SU-DHL-6 (cell line): Measurements from ENCODE around the gene MAB21L4.

Source experiments
- H2AFZ ChIP-seq: fragments of 200-600 bp; sonication (generic); 2 replicates; pipeline ENCODE4 v1.6.1; 2014; ENCODE audit warnings: low read depth, mild to moderate bottlenecking, moderate library complexity, mixed read lengths, antibody characterized with exemption, low read length; ENCODE audit not compliant: severe bottlenecking
- H3F3A ChIP-seq: fragments of 200-600 bp; shearing (Covaris generic); 2 replicates; pipeline ENCODE4 v1.6.0; 2016; ENCODE audit warnings: antibody characterized with exemption, mild to moderate bottlenecking; ENCODE audit not compliant: insufficient read depth
- H3K27ac ChIP-seq: fragments of 200-600 bp; sonication (generic); 2 replicates; pipeline ENCODE4 v1.5.1; 2016; ENCODE audit warnings: low read depth, mild to moderate bottlenecking, low read length, moderate library complexity, mixed read lengths
- H3K27me3 ChIP-seq: fragments of 200-600 bp; sonication (generic), shearing (Covaris generic); 2 replicates; pipeline ENCODE4 v1.6.0; 2014; ENCODE audit warnings: mild to moderate bottlenecking, low read length
- H3K36me3 ChIP-seq: fragments of 200-600 bp; sonication (generic); 2 replicates; pipeline ENCODE4 v1.6.1; 2014; ENCODE audit warnings: mild to moderate bottlenecking, low read length, mixed read lengths
- H3K4me2 ChIP-seq: fragments of 300-600, 200-600 bp; shearing (Covaris generic), sonication (generic); 2 replicates; pipeline ENCODE4 v1.6.0; 2014; ENCODE audit warnings: low read length, low read depth, mild to moderate bottlenecking; ENCODE audit not compliant: poor library complexity, severe bottlenecking
- H3K4me3 ChIP-seq: fragments of 200-600 bp; sonication (generic); 2 replicates; pipeline ENCODE4 v1.5.1; 2014; ENCODE audit warnings: antibody characterized with exemption, low read length, mild to moderate bottlenecking, mixed read lengths; ENCODE audit not compliant: insufficient read depth, poor library complexity, severe bottlenecking
- H3K79me2 ChIP-seq: fragments of 200-600 bp; sonication (generic); 2 replicates; pipeline ENCODE4 v1.6.1; 2014; ENCODE audit warnings: mild to moderate bottlenecking, low read length, moderate library complexity; ENCODE audit not compliant: insufficient read depth
- H3K9ac ChIP-seq: fragments of 200-600 bp; sonication (generic); 2 replicates; pipeline ENCODE4 v1.7.0; 2014; ENCODE audit warnings: mild to moderate bottlenecking, low read length
- H3K9me2 ChIP-seq: fragments of 200-600 bp; sonication (generic); replicated peaks from 2 replicates; pipeline ENCODE4 v1.6.1; 2014; ENCODE audit warnings: low read length; ENCODE audit not compliant: insufficient read depth
- H3K9me3 ChIP-seq: fragments of 200-600 bp; sonication (generic); 2 replicates; pipeline ENCODE4 v1.6.1; 2014; ENCODE audit warnings: low read length, mixed read lengths; ENCODE audit not compliant: insufficient read depth
- H4K20me1 ChIP-seq: fragments of 200-600 bp; sonication (generic); 2 replicates; pipeline ENCODE4 v1.6.1; 2014; ENCODE audit warnings: low read depth, mild to moderate bottlenecking, antibody characterized with exemption, low read length, moderate library complexity, mixed read lengths
- EZH2phosphoT487 ChIP-seq: fragments of 200-600 bp; sonication (generic), shearing (Covaris generic); conservative IDR thresholded peaks from 2 replicates; pipeline ENCODE4 v1.6.1; 2018; ENCODE audit warnings: mild to moderate bottlenecking, antibody characterized with exemption, low read length, moderate library complexity, mixed read lengths
- TF ChIP-seq, protein P1 (sequence below): fragments of 200-600 bp; sonication (generic); IDR thresholded peaks from one replicate; pipeline ENCODE4 v1.5.1; 2017; ENCODE audit warnings: antibody characterized with exemption, mild to moderate bottlenecking, low read length, moderate library complexity; ENCODE audit not compliant: insufficient read depth, poor library complexity, severe bottlenecking

The MAB21L4 gene

DNA sequence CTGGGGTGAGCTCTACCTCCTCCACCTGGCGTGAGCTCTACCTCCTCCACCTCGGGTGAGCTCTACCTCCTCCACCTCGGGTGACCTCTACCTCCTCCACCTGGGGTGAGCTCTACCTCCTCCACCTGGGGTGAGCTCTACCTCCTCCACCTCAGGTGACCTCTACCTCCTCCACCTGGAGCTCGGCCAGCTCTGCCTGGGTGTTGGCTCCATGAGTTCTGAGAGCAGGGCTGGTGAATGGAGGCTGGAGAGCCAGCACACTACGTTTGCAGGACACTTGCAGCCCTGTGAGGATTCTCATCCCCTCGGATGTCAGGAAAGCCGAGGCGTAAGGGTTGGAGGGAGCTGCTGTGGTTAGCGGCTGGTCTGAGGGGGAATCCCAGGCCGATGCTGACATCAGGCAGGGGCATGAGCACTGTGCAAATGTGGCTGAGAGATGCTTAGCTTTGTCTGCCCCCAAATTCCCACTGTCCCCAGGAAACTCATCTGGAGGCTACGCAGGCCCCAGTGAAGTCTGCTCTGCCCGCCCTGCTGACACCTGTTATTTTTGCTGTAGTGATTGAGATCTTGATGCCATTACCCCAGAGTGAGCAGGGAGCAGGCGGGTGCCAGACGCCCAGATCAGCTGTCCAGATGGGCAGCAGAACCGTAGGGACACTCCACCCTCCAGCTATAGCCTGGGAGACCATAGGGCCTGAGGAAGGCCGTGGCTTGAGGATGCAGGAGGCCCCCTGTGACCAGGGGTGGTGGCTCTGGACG is 13.4 kb upstream of the MAB21L4 start:
- H3K9ac ChIP-seq: no peak overlapping the region
- H3K4me2 ChIP-seq: no peak overlapping the region
- no peaks in the 10 kb centered on the region for H3K79me2 ChIP-seq
- no peaks in the 10 kb centered on the region for H3K9me2 ChIP-seq
- no peak overlapping the region for H2AFZ ChIP-seq
- no peaks in the 10 kb centered on the region for H3F3A ChIP-seq
- H3K36me3 ChIP-seq: no peaks in the 10 kb centered on the region
- no peak overlapping the region for H3K4me3 ChIP-seq
- no peak overlapping the region for H3K27ac ChIP-seq
- TF ChIP-seq EZH2phosphoT487: no peak
- TF ChIP-seq, protein P1, sequence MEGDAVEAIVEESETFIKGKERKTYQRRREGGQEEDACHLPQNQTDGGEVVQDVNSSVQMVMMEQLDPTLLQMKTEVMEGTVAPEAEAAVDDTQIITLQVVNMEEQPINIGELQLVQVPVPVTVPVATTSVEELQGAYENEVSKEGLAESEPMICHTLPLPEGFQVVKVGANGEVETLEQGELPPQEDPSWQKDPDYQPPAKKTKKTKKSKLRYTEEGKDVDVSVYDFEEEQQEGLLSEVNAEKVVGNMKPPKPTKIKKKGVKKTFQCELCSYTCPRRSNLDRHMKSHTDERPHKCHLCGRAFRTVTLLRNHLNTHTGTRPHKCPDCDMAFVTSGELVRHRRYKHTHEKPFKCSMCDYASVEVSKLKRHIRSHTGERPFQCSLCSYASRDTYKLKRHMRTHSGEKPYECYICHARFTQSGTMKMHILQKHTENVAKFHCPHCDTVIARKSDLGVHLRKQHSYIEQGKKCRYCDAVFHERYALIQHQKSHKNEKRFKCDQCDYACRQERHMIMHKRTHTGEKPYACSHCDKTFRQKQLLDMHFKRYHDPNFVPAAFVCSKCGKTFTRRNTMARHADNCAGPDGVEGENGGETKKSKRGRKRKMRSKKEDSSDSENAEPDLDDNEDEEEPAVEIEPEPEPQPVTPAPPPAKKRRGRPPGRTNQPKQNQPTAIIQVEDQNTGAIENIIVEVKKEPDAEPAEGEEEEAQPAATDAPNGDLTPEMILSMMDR: no peak
- H3K27me3 ChIP-seq: no peaks in the 10 kb centered on the region
- no peaks in the 10 kb centered on the region for H4K20me1 ChIP-seq
- H3K9me3 ChIP-seq: no peaks in the 10 kb centered on the region

DNA sequence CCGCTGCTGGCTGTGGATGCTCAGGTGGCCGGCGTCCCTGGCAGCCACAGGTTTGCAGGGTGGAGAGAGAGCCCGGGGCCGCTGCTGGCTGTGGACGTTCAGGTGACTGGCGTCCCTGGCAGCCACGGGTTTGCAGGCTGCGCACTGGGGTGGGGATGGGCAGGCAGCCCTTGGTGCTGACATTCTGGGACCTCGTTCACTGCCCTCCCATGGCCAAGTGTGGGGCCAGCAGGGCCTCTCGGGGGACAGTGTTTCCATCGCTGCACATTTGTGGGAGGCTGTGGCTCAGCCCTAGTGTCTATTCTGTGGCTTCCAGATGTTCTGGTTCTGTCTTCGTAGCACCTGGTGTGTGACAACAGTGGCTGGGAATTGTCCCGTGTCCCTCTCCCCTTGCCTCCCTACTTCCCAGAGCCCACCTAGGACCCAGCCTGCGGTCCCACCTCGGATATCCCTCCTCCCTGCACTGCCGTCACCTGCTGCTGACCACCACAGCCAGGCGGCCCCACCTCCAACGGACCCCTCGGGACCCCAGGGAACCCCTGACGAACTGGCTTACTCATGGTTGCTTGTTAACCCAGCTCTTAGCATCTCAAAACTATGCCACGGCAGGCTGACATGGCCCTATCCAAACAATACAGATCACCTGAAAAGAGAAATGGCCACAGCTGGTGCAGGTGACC is 11.1 kb upstream of the MAB21L4 start:
- no peak overlapping the region for H2AFZ ChIP-seq
- H3K9me3 ChIP-seq: no peaks in the 10 kb centered on the region
- TF ChIP-seq, protein P1: no peak
- H3K27ac ChIP-seq: no peak overlapping the region
- H3K4me2 ChIP-seq: no peak overlapping the region
- no peak overlapping the region for H3K9ac ChIP-seq
- H3K4me3 ChIP-seq: no peak overlapping the region
- H4K20me1 ChIP-seq: no peaks in the 10 kb centered on the region
- H3K27me3 ChIP-seq: no peaks in the 10 kb centered on the region
- no peaks in the 10 kb centered on the region for H3K9me2 ChIP-seq
- H3K79me2 ChIP-seq: no peaks in the 10 kb centered on the region
- no peaks in the 10 kb centered on the region for H3K36me3 ChIP-seq
- H3F3A ChIP-seq: no peaks in the 10 kb centered on the region

DNA sequence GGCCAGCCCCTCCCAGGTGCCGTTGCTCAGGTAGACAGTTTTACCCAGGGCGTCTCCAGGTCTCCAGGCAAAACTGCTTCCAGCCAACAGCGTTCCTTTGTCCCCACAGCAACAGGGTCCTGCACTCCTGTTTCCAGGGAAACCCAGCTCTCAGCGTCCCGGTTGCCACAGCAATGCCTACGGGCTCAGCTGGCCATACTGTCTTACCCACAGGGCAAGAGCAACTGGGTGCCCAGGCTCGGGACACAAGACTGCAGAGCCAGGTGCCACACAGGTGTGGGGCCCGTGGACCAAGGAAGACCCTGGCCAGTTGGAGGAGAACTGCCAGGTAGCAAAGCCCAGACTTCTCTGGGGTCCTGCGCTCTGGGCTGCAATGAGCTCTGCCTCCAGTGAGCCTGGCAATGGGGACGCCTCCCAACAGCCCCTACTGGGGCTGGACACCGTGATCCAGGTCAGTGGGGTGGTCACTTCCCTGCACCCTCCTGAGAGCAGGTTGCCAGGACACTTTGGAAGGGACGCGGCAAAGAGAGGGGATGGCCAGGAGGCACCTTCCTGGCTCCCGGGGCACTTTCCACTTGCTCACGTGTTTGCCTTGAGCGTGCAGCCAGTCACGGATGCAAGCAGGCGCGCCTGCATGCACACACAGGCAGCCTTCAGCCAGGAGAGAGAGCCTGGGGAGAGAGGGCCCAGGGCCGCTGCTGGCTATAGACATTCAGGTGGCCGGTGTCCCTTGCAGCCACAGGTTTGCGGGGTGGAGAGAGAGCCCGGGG is 10.4 kb upstream of the MAB21L4 start, which contains the start of gene CROCC2:
Gene CROCC2 (plus strand): TSS at position 196 of the 770 bp plus-strand sequence. CDS start 178 bp downstream, at position 374.
- H2AFZ ChIP-seq: no peak within 1 kb of the TSS
- no peak within 1 kb of the TSS for H3K4me3 ChIP-seq
- no peak within 1 kb of the TSS for H3K9ac ChIP-seq
- no peak within 1 kb of the TSS for H3K4me2 ChIP-seq
- H3F3A ChIP-seq: no peaks in the 10 kb centered on the region
- H3K9me2 ChIP-seq: no peaks in the 10 kb centered on the region
- H3K27ac ChIP-seq: no peak within 1 kb of the TSS
- H3K79me2 ChIP-seq: no peaks in the 10 kb centered on the region
- H3K27me3 ChIP-seq: no peaks in the 10 kb centered on the region
- no peaks in the 10 kb centered on the region for H3K9me3 ChIP-seq
- TF ChIP-seq EZH2phosphoT487: no peak
- TF ChIP-seq, protein P1: no peak
- H4K20me1 ChIP-seq: no peaks in the 10 kb centered on the region
- H3K36me3 ChIP-seq: no peaks in the 10 kb centered on the region
